ENCODE results near the gene POU5F1.

Gene POU5F1

DNA sequence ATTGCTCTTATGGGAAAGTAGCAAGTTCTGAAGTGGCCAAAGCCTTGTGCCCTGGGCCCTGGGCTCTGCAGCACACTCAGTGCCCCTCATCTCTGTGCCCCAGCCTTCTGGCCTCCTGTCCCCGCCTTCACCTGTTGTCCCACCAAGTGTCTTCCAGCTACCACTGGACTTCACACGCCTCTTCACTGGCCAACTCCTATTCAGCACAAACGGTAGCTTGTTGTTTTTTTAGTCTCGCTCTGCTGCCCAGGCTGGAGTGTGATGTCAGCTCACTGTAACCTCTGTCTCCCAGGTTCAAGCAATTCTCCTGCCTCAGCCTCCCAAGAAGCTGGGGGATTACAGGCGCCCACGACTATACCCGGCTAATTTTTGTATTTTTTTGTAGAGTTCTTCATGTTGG, 17.7 kb downstream of the POU5F1 start:
- H3K27ac Mint-ChIP-seq = no peak overlapping the region
- peaks cover 15% of the 10 kb centered on the region for H3K4me1 Mint-ChIP-seq
- no peak overlapping the region for H3K4me3 Mint-ChIP-seq
- H3K36me3 Mint-ChIP-seq = peaks cover 17% of the 10 kb centered on the region
- H3K27me3 Mint-ChIP-seq = no peaks in the 10 kb centered on the region
- CTCF ChIA-PET = interaction anchor here (0.6 to 1.5 kb wide), 2 partner anchors 24 to 228 kb away, joined by 3 to 6 read pairs; no protein-coding TSS in a partner anchor
- H3K9me3 Mint-ChIP-seq = no peaks in the 10 kb centered on the region
- DNase-seq = no peak

DNA sequence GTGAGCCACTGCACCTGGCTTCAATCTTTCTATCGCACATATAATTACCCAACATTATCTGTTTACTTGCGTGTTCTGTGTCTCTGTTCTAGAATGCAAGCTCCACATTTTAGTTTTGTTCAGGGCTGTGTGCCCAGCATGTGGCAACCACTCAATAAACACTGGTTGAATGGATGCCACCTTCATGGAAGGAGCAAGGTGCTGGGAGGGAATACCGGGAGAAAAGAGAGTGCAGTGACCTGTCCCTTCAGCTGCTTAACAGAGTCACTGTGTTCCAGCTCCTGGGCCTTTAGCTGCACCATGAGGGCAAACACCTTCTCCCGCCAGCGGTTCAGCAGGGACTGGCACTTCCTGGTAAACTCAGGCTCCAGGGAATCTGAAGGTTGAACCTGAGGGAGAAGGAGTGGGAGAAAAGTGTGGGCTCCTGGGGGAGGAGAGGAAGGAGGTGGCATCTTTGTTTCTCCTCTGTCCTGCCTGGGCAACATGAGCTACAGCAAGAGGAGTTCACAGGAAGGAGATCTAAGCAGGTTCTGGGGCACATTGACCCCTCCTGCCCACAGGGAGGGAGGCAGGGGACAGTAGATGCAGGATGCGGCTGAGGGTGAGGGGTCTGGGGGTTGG, 20.5 kb downstream of the POU5F1 start:
- no peak for DNase-seq
- Mint-ChIP-seq H3K9me3 (no peaks in the 10 kb centered on the region), H3K4me1 (no peaks in the 10 kb centered on the region), H3K27ac (no peak overlapping the region), H3K36me3 (peaks cover 16% of the 10 kb centered on the region), H3K27me3 (no peaks in the 10 kb centered on the region), H3K4me3 (no peak overlapping the region)
- CTCF ChIA-PET = interaction anchor here (1.4 to 1.6 kb wide), 2 partner anchors 11 to 13 kb away, joined by 3 to 4 read pairs; partner anchors contain the start of gene PSORS1C2

DNA sequence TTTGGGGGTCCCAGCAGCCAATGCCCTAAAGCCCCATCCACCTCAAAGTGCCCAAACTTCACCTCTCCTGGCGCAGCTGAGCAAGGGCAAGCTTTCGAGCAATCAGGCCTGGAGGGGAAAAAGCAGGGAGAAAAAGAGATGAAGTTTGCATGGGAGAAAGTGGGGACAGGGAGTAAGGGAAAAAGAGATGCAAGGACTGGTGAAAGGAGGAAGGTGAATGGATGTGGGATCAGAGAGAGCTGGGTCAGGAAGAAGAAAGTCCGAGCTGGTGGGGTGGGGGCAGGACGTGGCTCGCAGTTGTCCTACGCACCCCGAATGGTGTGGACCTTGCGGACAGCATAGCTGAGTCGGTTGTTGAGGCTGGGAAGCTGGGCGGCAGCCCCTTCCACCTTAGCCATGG, 25.1 kb downstream of the POU5F1 start:
- H3K27ac Mint-ChIP-seq = no peak overlapping the region
- CTCF ChIA-PET = interaction anchor here (1.0 to 1.7 kb wide), 4 partner anchors 8 to 221 kb away, joined by 3 to 9 read pairs (median 4); no protein-coding TSS in a partner anchor

DNA sequence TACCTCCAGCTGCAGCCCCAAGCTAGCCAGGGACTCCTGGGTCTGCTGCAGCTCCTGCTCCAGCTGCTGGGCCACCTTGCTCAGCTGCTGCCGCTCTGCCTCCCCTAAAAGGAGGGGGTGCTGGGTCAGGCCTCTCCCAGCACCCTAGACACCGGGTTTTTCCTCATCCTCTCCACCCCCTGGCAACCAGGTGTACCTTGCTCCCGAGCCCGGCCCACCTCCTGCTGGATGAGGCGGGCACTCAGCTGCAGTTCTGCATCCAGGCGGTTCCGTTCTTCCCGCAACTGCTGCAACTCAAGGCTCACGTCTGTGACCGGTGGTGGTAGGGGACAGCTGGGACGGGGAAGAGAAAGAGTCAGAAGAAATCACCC, 25.5 kb downstream of the POU5F1 start:
- Mint-ChIP-seq H3K27ac (no peak overlapping the region), H3K9me3 (no peaks in the 10 kb centered on the region), H3K27me3 (peaks cover 3% of the 10 kb centered on the region), H3K4me1 (no peaks in the 10 kb centered on the region), H3K4me3 (no peak overlapping the region), H3K36me3 (peaks cover 9% of the 10 kb centered on the region)
- CTCF ChIA-PET = interaction anchor here (1.4 to 1.7 kb wide), 3 partner anchors 13 to 222 kb away, joined by 3 to 9 read pairs (median 5); no protein-coding TSS in a partner anchor
- DNase-seq = no peak

More for the DNA sequence above, 25.1 kb downstream of the POU5F1 start:
- no peak overlapping the region for H3K4me3 Mint-ChIP-seq
- H3K9me3 Mint-ChIP-seq = no peaks in the 10 kb centered on the region
- H3K36me3 Mint-ChIP-seq = peaks cover 9% of the 10 kb centered on the region
- DNase-seq = no peak
- H3K27me3 Mint-ChIP-seq = no peaks in the 10 kb centered on the region
- no peaks in the 10 kb centered on the region for H3K4me1 Mint-ChIP-seq

DNA sequence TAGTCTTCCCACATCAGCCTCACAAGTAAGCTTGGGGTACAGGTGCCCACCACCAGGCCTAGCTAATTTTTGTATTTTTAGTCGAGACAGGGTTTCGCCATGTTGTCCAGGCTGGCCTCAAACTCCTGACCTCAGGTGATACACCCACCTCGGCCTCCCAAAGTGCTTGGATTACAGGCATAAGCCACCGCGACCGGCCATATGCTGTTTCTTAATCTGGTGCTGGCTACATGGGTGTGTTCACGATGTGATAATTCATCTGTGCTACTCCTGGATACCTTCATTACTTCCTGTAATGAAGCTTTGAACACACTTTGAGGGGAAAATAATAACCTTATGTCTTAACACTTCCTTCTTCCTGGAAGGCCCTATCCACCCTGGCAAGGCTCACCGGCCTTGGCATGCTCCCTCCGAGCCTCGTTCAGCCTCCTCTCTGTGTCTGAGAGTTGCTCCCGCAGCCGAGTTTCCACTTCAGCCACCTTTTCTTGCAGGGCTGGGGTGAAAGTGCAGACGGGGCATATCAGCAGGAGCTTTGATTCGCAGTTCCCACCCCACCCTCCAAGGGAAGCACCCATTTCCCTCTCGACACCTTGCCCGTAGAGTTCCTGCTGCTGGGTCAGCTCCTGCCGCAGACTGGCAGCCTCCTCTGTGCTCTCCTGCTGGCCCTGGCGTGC, 26.0 kb downstream of the POU5F1 start:
- Mint-ChIP-seq H3K27me3 (peaks cover 6% of the 10 kb centered on the region), H3K4me3 (no peak overlapping the region), H3K27ac (no peak overlapping the region), H3K9me3 (no peaks in the 10 kb centered on the region), H3K36me3 (peaks cover 9% of the 10 kb centered on the region), H3K4me1 (no peaks in the 10 kb centered on the region)
- DNase-seq = no peak
- CTCF ChIA-PET = interaction anchor here (1.1 to 1.7 kb wide), 3 partner anchors 13 to 48 kb away, joined by 5 to 9 read pairs (median 5); no protein-coding TSS in a partner anchor

DNA sequence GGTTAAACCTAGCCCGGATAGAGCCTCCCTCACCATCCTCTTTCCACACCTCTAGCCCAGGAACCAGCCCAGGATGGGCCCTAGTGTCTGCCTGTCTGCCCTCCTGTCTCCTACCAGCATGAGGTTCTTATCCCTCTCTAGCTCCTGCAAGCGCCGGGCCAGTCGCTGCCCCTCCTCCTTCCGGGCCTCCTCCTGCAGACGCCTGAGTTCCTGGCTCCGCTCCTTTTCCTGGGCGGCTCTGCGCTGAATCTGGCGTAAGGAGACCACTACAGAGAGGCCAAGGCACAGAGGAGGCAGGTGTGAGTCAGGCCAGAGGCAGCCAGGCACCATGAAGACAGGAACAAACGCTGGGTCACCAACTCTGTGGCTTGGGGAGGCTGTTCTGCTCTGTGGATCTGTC, 27.3 kb downstream of the POU5F1 start:
- no peak for DNase-seq
- H3K36me3 Mint-ChIP-seq = peaks cover 9% of the 10 kb centered on the region
- peaks cover 10% of the 10 kb centered on the region for H3K27me3 Mint-ChIP-seq
- CTCF ChIA-PET = interaction anchor here (1.0 to 1.1 kb wide), 2 partner anchors 14 to 49 kb away, joined by 5 read pairs; no protein-coding TSS in a partner anchor
- no peak overlapping the region for H3K4me3 Mint-ChIP-seq
- H3K9me3 Mint-ChIP-seq = no peaks in the 10 kb centered on the region
- no peaks in the 10 kb centered on the region for H3K4me1 Mint-ChIP-seq
- H3K27ac Mint-ChIP-seq = no peak overlapping the region

DNA sequence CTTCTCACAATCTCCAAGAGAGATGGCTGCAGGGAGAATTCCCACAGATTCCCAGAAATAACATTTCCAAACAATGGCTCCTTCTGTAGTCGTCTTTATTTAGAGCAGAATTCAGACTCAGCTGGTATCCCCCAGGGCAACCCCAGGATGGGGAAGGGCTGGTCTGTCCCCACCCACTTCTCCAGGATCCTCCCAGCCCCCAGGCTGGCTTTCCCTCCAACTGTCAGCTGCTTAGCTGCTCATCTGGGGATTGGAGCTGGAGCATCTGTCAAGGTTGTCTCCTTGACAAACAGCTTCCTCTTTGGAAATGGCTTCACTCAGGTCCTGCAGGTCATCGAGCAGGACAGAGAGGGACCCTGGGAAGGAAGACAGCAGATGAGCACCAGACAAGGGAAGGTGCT, 28.1 kb downstream of the POU5F1 start:
- Mint-ChIP-seq H3K4me3 (no peak overlapping the region), H3K27me3 (peaks cover 10% of the 10 kb centered on the region), H3K4me1 (peaks cover 4% of the 10 kb centered on the region), H3K36me3 (peaks cover 9% of the 10 kb centered on the region), H3K27ac (no peak overlapping the region), H3K9me3 (no peaks in the 10 kb centered on the region)
- DNase-seq = no peak
- CTCF ChIA-PET = no interaction called here

DNA sequence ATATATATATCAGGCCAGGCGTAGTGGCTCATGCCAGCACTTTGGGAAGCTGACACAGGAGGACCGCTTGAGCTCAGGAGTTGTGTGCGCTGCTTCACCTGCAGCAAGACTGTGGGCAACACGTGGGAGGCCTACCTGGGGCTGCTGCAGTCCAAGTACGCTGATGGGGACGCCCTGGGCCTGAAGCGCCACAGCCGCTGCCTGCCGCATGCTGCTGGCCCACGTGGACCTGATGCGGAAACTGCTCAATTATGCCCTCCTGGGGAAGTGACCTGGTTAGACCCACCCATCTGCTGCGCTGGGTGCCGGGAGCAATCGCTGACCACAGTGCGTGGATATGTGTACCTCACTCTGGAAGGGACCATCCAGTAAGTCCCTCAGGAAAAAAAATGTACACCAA, 29.8 kb downstream of the POU5F1 start:
- no peaks in the 10 kb centered on the region for H3K9me3 Mint-ChIP-seq
- no peak for DNase-seq
- CTCF ChIA-PET = interaction anchor here (1.4 to 3.3 kb wide), 2 partner anchors 56 to 227 kb away, joined by 11 to 13 read pairs; no protein-coding TSS in a partner anchor
- H3K4me1 Mint-ChIP-seq = peaks cover 4% of the 10 kb centered on the region
- H3K36me3 Mint-ChIP-seq = peaks cover 9% of the 10 kb centered on the region
- H3K27ac Mint-ChIP-seq = no peak overlapping the region
- no peak overlapping the region for H3K4me3 Mint-ChIP-seq
- H3K27me3 Mint-ChIP-seq = peaks cover 10% of the 10 kb centered on the region

DNA sequence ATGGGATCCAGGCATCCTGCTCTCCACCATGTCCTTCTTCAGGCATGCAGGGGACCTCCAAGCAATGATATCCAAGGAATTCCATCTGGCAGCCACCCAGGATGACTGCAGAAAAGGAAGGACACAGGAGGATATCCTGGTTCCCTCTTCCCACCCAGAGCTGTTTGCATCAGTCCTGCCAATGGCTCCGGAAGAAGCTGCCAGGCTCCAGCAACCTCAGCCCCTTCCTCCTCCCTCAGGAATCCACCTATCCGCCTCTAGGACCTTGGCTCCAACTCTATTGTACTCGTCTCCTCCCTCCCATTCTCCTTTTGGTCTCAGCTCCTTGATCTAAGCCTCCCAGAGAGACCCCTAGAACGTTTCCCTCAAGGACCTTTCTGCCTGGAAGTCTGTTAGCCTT, 30.9 kb downstream of the POU5F1 start:
- Mint-ChIP-seq H3K27ac (no peak overlapping the region), H3K4me3 (no peak overlapping the region), H3K36me3 (peaks cover 6% of the 10 kb centered on the region), H3K4me1 (peaks cover 4% of the 10 kb centered on the region), H3K27me3 (peaks cover 10% of the 10 kb centered on the region), H3K9me3 (no peaks in the 10 kb centered on the region)
- CTCF ChIA-PET = interaction anchor here (1.0 to 5.0 kb wide), 5 partner anchors 10 to 228 kb away, joined by 3 to 46 read pairs (median 11); no protein-coding TSS in a partner anchor
- DNase-seq = no peak

DNA sequence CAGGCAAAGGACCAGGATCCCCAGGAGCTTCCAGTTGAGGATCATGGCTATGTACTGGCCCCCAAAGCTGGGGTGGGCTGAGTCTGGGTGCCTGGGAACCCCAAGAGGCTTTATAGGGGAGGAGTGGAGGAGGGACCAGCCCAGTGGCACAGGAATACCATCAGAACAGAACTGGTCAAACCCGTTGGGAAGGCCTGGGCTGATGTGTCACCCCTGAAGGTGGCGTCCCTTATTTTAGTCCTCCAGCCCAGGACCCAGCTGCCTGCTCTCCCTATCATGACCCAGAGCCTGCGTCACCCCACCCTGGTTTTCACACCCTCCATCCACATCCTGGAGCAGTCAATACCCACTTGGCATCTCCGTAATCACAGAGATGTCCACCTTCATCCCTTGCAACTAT, 31.5 kb downstream of the POU5F1 start, which contains the start of gene PSORS1C2:
TSS of gene PSORS1C2 (minus strand) at position 85 of the 400 bp plus-strand sequence. CDS start at position 45, 40 bp downstream.
- peaks cover 6% of the 10 kb centered on the region for H3K36me3 Mint-ChIP-seq
- no peaks in the 10 kb centered on the region for H3K9me3 Mint-ChIP-seq
- CTCF ChIA-PET = interaction anchor here (0.7 to 5.0 kb wide), 6 partner anchors 11 to 228 kb away, joined by 3 to 46 read pairs (median 8); no protein-coding TSS in a partner anchor
- peaks cover 10% of the 10 kb centered on the region for H3K27me3 Mint-ChIP-seq
- no peak within 1 kb of the TSS for H3K27ac Mint-ChIP-seq
- peaks cover 4% of the 10 kb centered on the region for H3K4me1 Mint-ChIP-seq
- H3K4me3 Mint-ChIP-seq = no peak within 1 kb of the TSS
- no peak for DNase-seq

DNA sequence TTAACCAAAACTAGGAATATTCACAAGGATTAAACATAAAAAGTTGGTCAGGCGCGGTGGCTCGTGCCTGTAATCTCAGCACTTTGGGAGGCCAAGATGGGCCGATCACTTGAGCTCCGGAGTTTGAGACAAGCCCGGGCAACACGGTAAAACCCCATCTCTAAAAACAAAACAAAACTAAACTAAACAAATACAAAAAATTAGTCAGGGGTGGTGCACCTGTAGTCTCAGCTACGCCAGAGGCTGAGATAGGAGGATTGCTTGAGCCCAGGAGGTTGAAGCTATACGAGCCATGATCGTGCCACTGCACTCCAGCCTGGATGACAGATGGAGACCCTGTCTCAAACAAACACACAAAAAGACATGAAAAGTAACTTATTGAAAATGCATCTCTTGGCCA, 34.8 kb downstream of the POU5F1 start:
- H3K9me3 Mint-ChIP-seq = no peaks in the 10 kb centered on the region
- H3K4me3 Mint-ChIP-seq = no peak overlapping the region
- CTCF ChIA-PET = interaction anchor here (0.9 to 5.0 kb wide), 3 partner anchors 10 to 231 kb away, joined by 3 to 46 read pairs (median 3); no protein-coding TSS in a partner anchor
- no peak overlapping the region for H3K27ac Mint-ChIP-seq
- peaks cover 10% of the 10 kb centered on the region for H3K27me3 Mint-ChIP-seq
- peaks cover 4% of the 10 kb centered on the region for H3K4me1 Mint-ChIP-seq
- no peak for DNase-seq
- no peaks in the 10 kb centered on the region for H3K36me3 Mint-ChIP-seq

DNA sequence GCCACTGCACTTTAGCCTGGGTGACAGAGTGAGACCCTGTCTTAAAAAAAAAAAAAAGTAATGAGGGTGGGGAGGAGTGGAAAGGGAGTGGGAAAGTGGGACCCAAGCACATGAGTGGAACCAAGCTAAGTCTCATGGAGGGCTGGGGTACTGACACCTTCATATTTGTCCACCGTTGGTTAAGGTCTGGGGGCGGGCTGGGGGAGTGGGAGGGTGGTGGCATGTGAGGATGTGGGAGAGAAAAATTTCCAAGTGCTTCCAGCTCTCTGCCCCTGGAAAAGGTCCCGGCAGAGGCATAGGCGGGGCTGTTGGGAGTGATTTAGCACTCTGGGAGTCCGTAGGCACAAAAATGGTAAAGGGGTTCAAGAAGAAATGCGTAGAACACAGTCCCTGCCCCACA, 37.7 kb downstream of the POU5F1 start:
- Mint-ChIP-seq H3K4me1 (peaks cover 4% of the 10 kb centered on the region), H3K36me3 (no peaks in the 10 kb centered on the region), H3K9me3 (no peaks in the 10 kb centered on the region), H3K27ac (no peak overlapping the region), H3K27me3 (peaks cover 26% of the 10 kb centered on the region), H3K4me3 (no peak overlapping the region)
- CTCF ChIA-PET = no interaction called here
- no peak for DNase-seq

DNA sequence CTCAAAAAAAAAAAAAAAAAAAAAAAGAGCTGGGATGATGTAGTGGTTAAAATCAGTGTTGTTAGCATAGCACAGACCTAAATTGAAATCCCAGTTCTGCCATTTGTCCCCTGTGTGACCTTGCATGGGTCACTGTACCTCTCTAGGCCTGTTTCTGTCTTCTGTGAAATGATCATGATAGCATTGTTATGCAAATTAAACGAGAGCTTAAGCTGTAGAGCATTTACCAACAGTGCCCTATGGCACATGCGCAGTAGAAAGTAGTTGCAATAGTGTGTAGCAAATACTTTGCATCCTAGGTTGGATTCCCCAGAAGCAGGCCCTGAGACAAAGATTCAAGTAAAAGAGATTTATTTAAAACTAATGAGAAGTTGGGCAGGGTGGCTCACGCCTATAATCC, 38.9 kb downstream of the POU5F1 start:
- H3K9me3 Mint-ChIP-seq = no peaks in the 10 kb centered on the region
- no peaks in the 10 kb centered on the region for H3K4me1 Mint-ChIP-seq
- no peak for DNase-seq
- CTCF ChIA-PET = interaction anchor here (0.5 to 2.6 kb wide), 4 partner anchors 14 to 242 kb away, joined by 3 to 9 read pairs (median 4); no protein-coding TSS in a partner anchor
- H3K27me3 Mint-ChIP-seq = peaks cover 29% of the 10 kb centered on the region
- H3K4me3 Mint-ChIP-seq = no peak overlapping the region
- no peaks in the 10 kb centered on the region for H3K36me3 Mint-ChIP-seq
- H3K27ac Mint-ChIP-seq = no peak overlapping the region

DNA sequence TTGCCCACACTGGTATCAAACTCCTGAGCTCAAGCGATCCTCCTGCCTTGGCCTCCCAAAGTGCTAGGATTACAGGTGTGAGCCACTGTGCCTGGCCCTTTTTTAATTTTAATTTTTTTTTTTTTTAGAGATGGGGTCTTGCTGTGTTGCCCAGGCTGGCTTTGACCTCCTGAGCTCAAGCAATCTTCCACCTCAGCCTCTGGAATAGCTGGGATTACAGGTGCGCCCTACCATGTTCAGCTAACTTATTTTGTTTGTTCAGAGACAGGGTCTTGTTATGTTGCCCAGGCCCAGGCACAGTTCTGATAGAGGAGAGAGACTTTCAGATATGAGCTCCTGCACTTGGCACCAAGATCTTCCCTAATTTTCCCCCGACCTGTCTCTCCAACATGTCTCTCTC, 39.7 kb downstream of the POU5F1 start:
- Mint-ChIP-seq H3K4me1 (no peaks in the 10 kb centered on the region), H3K27ac (no peak overlapping the region), H3K27me3 (peaks cover 31% of the 10 kb centered on the region), H3K4me3 (no peak overlapping the region), H3K9me3 (no peaks in the 10 kb centered on the region), H3K36me3 (no peaks in the 10 kb centered on the region)
- CTCF ChIA-PET = interaction anchor here (2.6 kb wide), 1 partner anchor 61 kb away, joined by 9 read pairs; no protein-coding TSS in a partner anchor
- DNase-seq = no peak

All from activated naive CD4-positive, alpha-beta T cell treated with anti-CD3 and anti-CD28 coated beads, Interleukin-2, amount 10 ng/mL, durations not matched to agents 7 days and 5 days (primary cell).